ENCODE results near the gene HIVEP3.

DNA sequence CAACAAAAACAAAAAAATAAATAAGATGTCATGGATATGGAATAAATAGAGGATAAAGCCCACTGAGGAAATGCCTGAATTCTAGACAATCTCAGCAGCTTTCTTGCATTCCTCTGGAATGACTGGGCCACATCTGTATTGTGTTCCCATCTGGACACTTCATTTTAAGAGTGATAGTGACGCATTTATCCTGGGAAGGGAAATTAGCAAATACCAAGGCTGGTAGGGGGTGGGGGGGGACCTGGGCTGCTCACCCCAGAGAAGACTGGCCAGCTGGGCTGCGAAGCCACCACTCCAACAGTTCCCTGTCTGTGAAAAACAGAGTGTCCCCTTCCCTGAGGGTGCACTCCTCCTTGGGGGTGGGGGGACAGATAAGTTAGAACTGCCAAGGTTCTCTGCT, 106.3 kb downstream of the HIVEP3 start:
- TF ChIP-seq POLR2AphosphoS5 (IDR thresholded peaks at IDR 0.05; ENCODE audit: low read depth, low read length) (no peak), TCF7L2 (IDR thresholded peaks at IDR 0.05; ENCODE audit: low read depth, low read length) (no peak), SIN3A (IDR thresholded peaks at IDR 0.05; ENCODE audit: borderline replicate concordance, insufficient read depth, low read depth, low read length) (no peak)
- TF ChIP-seq, protein P1, sequence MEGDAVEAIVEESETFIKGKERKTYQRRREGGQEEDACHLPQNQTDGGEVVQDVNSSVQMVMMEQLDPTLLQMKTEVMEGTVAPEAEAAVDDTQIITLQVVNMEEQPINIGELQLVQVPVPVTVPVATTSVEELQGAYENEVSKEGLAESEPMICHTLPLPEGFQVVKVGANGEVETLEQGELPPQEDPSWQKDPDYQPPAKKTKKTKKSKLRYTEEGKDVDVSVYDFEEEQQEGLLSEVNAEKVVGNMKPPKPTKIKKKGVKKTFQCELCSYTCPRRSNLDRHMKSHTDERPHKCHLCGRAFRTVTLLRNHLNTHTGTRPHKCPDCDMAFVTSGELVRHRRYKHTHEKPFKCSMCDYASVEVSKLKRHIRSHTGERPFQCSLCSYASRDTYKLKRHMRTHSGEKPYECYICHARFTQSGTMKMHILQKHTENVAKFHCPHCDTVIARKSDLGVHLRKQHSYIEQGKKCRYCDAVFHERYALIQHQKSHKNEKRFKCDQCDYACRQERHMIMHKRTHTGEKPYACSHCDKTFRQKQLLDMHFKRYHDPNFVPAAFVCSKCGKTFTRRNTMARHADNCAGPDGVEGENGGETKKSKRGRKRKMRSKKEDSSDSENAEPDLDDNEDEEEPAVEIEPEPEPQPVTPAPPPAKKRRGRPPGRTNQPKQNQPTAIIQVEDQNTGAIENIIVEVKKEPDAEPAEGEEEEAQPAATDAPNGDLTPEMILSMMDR (IDR thresholded peaks at IDR 0.05) = no peak
- TF ChIP-seq, protein P2, sequence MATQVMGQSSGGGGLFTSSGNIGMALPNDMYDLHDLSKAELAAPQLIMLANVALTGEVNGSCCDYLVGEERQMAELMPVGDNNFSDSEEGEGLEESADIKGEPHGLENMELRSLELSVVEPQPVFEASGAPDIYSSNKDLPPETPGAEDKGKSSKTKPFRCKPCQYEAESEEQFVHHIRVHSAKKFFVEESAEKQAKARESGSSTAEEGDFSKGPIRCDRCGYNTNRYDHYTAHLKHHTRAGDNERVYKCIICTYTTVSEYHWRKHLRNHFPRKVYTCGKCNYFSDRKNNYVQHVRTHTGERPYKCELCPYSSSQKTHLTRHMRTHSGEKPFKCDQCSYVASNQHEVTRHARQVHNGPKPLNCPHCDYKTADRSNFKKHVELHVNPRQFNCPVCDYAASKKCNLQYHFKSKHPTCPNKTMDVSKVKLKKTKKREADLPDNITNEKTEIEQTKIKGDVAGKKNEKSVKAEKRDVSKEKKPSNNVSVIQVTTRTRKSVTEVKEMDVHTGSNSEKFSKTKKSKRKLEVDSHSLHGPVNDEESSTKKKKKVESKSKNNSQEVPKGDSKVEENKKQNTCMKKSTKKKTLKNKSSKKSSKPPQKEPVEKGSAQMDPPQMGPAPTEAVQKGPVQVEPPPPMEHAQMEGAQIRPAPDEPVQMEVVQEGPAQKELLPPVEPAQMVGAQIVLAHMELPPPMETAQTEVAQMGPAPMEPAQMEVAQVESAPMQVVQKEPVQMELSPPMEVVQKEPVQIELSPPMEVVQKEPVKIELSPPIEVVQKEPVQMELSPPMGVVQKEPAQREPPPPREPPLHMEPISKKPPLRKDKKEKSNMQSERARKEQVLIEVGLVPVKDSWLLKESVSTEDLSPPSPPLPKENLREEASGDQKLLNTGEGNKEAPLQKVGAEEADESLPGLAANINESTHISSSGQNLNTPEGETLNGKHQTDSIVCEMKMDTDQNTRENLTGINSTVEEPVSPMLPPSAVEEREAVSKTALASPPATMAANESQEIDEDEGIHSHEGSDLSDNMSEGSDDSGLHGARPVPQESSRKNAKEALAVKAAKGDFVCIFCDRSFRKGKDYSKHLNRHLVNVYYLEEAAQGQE (IDR thresholded peaks at IDR 0.05; ENCODE audit: insufficient read depth in 1 of 2, low read depth in 2 of 2, low read length in 1 of 2) = no peak

Data from Panc1 (cell line).